Measurements from ENCODE around the gene TRIL.

- no peak for TF ChIP-seq POLR2A (IDR thresholded peaks at IDR 0.05; ENCODE audit: low read depth, low read length)
- TF ChIP-seq POLR2AphosphoS5 (IDR thresholded peaks at IDR 0.05; ENCODE audit: low read depth, low read length), result no peak
Observed at GRCh38 chr7:28999427-28999826, 41.3 kb upstream of the TRIL start.
